HG03565 (cell line): ENCODE measurements around the gene FUBP3.
"Not testable (repeated sequence)": the region's sequence is repeated elsewhere in the genome, so short reads cannot be mapped to it uniquely, and the experiment has no call there.

ENCODE experiments used
- ATAC-seq: cut with Tn5 transposase; IDR thresholded peaks from one replicate; pipeline ENCODE4 v1.9.1; 2021; ENCODE audit warnings: mild to moderate bottlenecking, moderate library complexity; ENCODE audit not compliant: unreplicated experiment

Gene FUBP3

DNA sequence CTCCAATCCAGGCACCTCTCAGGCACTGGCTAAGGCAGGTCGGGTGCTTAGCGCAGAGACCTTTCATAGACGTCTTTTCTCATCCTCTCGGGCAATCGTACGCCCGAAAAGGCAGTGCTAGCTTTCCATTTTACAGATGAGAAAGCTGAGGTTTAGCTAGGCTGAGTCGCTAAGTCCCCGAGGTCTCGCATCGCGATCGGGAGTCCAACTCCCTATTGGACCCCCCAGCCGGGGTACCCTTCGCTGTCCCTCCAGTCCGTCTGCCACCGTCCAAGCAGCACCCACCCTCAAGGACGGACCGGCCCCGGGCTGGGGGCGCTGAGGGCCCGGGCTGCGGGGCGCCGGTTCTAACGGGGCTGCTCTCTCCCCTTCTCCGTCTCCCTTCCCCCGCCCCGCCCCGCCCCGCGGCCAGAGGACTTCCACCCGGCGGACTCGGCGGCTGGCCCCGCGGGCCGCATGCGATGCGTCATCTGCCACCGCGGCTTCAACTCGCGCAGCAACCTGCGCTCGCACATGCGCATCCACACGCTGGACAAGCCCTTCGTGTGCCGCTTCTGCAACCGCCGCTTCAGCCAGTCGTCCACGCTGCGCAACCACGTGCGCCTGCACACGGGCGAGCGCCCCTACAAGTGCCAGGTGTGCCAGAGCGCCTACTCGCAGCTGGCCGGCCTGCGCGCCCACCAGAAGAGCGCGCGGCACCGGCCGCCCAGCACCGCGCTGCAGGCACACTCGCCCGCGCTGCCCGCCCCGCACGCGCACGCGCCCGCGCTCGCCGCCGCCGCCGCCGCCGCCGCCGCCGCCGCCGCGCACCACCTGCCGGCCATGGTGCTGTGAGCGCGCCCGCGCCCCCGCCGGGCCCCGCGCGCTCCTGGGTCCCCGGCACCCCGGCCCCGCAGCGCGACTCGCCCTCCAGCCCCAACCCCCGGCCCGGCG, 101.7 kb downstream of the FUBP3 start:
- ATAC-seq: no peak

DNA sequence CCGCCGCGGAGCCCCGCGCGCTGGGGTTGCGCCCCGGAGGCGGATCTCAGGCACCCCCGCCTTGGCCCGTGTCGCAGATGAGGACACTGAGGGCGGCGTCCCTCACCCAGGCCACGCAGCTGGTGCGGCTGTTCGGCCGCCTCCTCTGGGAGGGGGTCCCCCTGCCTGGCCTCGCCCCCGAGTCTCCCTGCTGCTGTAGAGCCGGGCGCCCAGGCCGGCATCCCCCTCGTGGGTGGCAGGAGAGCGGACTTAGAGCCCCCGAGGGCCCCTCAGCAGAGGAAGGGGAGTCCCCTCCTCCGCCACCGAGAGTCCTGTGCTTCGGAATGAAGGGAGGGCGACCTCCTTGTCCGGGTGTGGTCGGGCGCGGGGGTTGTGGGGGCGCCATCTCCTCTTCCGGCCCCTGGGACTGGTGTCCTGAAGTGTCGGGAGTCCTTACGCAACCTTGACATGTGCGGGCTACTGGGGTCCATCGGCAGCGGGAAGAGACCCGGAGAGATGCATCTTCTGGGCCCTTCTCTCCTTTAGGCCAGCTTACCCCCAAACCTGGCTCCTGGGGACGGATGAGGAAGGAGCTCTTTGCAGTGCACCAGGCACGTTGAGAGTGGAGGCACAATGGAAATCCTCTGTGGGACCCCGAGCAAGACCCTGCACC, 102.5 kb downstream of the FUBP3 start:
- no peak for ATAC-seq

DNA sequence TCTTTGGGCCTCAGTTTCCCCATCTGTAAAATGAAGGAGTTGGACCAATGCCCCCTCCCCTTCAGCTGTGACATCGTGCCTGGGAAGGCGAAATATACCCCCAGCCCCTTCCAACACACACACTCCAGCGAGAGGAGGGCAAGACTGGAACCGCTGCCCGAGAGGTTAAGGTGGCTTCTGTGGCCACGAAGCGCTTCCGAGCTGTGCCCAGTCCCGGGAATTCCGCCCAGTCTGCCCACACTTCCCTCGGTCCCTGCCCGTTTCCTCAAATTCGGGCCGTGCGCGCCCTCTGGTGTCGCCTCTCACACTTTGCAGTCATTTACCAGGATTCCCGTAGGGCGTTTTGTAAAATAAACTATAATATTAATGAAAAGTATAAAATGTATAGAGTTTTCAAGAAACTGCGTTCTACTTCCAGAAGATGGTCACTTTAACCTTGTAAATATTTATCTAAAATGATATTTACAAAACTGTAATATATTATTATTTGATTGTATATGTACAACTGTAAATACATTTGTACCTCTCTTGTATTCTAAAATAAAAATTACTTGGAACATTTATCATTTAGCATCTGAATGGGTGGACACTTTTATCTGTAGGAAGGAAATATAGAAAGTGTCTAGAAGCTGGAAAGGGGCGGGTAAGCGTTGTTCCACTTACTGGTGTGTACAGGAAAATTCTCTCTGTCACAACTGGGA, 103.2 kb downstream of the FUBP3 start:
- no peak for ATAC-seq

DNA sequence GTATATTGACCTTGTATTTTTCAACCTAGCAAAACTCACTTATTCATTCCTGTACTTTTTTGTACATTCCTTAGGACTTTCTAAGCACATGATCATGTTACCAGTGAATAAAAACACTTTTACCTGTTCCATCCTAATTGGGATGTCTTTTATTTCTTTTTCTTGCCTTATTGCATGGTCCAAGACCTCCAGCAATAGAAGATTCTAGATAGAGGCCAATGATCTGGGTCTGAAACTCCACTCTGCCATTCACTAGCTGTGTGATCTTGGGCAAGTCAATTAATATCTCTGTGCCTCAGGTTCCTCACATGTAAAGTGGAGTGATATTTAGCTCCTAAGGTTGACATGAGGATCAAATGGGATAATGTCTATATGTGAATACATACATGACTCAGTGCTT, 105.7 kb downstream of the FUBP3 start:
- ATAC-seq: no peak

DNA sequence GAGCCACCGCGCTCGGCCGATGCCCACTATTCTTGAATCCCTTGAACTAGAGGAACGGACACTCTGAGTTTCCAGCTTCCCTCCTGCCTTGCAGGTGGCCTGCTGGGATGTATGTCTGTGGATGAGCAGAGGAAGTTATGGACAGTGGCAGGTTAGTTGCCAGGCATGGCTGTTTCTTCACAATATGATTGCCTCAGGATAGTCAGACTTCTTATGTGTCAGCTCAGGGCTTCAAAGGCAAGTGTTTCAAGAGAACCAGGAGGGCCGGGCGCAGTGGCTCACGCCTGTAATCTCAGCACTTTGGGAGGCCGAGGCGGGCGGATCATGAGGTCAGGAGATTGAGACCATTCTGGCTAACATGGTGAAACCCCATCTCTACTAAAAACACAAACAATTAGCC, 106.6 kb downstream of the FUBP3 start:
- ATAC-seq: not testable (repeated sequence)

DNA sequence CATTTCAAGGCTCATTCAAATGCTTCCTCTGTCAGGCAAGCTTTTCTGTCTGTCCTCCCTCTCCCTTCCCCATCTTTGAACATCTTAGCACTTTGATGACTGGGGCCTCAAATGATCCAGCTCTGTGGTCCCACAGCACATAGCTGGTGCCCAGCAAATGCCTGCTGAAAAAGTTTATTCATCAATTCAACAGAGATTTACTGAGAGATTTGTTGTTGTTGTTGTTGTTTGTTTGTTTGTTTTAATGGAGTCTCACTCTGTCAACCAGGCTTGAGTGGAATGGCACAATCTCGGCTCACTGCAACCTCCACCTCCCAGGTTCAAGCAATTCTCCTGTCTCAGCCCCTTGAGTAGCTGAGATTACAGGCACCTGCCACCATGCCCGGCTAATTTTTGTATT, 108.2 kb downstream of the FUBP3 start:
- ATAC-seq: no peak
